Measurements from ENCODE around the gene TRIM17.

Gene TRIM17

DNA sequence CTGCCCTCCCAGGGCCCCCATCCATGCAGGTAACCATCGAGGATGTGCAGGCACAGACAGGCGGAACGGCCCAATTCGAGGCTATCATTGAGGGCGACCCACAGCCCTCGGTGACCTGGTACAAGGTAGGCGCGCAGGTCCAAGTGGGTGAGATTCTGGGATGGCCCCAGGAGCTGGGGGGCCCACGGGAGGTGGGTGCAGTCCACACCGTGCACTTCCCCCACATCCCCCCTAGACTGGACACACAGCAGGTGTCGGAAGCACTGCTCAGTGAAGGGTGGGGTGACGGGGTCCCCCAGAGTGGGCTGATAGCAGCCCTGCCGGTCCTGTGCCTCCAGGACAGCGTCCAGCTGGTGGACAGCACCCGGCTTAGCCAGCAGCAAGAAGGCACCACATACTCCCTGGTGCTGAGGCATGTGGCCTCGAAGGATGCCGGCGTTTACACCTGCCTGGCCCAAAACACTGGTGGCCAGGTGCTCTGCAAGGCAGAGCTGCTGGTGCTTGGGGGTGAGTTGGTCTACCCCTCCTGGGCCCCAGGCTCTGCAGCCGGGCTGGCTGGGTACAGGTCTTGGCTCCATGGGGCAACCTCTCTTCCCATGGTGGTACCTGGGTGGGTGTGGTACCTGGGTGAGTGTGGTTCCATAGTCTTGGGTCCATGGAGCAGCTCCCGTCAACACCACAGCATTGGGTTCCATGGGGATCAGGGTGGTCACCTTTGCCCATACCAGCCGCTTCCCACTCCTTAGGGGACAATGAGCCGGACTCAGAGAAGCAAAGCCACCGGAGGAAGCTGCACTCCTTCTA is 50.4 kb downstream of the TRIM17 start:
- DNase-seq, result no peak

DNA sequence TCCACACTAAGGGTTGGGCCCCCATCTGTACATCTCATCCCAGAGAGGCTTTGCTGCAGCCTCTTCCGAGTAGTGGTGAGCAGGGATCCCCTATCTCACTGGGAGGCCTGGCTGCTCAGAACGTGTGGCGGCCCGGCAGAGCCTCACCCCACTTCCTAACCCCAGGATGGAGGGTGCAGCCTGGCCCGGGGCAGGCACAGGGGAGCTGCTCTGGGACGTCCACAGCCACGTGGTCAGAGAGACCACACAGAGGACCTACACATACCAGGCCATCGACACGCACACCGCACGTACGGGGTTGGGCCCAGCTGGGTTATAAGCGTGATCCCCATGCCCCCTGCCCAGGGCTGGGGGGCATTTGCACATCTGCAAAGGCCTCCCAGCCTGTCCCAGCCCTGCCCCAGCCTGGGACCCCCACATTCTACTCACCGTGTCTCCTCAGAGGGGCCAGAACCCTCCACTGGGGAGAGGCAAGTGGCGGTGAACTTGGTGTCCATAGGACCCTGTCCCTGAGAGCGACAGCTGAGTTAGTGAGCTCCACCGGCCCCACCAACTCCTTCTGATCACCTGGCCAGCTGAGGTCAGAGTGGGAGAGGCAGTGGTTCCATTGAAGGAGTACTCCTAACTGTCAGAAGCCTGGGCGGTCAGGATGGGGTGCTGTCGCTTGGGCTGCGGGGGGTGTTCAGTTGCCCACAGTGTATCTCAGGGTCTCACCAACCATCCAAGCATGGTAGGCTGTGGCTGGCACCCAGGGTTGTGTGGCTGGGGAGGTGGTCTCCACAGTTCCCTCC is 51.2 kb downstream of the TRIM17 start:
- DNase-seq, result no peak

DNA sequence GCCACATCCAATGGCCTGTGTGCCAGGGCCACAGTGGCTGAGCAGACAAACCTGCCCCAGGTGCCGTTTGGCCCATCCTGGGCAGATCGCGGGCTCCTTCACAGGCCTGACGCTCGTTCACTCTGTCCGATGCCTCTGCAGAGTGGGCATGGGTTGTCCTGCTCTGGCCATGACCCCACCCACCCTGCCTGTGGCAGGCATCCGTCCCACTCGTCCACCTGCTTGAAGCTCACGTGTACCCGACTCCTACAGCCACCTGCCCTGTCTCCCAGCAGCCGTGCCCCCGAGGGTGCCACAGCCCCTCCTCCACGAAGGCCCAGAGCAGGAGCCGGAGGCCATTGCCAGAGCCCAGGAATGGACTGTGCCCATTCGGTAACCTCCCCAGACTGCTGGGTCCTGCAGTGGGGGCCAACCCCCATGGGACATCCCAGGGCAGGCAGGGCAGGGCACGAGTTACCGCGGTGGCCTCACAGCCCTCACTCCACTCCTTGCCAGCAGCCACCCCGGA is 51.9 kb downstream of the TRIM17 start:
- no peak for DNase-seq

DNA sequence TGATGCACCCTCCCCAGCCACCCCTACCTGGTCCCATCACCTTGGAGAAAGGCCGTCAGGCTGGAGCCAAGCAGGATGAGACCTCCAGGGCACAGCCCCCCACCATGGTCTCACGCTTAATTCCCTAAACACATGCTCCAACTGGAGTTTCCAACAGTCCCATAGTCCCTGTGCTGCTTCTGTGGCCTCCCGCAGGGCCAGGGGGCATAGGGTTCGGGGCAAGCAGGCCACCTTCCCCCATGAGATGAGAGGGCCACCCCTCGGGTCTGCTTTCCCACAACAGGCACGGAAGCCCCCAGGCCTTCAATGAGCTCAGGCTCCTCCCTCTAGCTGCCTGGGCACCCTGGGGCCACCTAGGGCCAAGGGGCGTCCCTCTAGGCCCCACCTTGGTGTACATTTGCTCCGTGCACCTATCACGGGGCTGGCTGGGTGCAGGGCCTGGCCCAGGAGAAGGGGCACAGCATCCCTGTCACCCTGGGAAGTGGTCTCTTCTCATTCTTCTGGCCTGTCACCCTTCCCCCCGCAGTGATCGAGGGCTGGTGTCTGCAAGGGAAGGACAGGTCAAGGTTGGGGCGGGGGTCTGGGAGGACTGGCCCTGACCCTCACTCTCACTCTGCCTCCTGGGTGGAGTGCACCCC is 52.5 kb downstream of the TRIM17 start:
- no peak for DNase-seq

DNA sequence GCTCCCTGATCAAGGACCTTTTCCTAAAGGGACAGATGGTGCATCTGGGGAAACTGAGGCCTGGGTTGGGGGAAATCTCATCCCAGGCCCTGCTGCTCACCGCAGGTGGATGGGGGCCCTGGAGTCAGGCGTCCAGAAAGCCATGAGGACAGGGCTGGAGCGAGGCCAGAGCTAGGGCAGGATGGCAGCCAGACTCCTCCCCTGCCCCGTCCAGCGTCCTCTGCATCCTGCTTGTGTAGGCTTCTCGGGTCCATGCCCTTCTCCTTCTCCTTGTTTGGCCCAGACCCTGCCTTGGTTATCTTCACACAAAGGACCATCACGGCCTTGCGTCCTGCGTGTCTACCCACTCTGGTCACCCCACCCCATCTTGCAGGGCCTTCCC is 53.0 kb downstream of the TRIM17 start:
- DNase-seq, result no peak

DNA sequence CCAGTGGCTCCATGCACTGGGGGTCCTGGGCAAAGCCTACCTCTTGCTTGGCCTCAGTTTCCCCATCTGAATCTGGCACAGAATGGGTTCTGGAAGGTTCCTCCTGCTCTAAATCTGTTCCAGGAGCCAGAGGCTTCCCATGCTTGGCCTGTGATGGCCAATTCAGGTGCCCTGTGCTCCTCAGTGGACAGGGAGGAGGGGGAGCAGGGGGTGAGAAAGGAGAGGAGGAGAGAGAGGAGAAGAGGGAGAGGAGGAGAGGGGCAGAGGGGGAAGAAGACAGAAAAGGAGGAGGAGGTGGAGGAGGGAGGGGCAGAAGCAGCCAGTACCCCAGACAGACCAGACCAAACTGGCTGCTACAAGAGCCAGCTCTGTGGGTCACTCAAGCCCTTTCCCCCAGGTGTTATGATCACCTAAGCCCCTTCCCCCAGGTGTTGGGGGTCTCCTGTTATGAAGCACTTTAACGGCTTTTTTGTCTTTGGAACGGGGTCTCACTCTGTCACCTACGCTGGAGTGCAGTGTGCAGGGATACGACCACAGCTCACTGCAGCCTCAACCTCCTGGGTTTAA is 53.7 kb downstream of the TRIM17 start:
- DNase-seq, result no peak

DNA sequence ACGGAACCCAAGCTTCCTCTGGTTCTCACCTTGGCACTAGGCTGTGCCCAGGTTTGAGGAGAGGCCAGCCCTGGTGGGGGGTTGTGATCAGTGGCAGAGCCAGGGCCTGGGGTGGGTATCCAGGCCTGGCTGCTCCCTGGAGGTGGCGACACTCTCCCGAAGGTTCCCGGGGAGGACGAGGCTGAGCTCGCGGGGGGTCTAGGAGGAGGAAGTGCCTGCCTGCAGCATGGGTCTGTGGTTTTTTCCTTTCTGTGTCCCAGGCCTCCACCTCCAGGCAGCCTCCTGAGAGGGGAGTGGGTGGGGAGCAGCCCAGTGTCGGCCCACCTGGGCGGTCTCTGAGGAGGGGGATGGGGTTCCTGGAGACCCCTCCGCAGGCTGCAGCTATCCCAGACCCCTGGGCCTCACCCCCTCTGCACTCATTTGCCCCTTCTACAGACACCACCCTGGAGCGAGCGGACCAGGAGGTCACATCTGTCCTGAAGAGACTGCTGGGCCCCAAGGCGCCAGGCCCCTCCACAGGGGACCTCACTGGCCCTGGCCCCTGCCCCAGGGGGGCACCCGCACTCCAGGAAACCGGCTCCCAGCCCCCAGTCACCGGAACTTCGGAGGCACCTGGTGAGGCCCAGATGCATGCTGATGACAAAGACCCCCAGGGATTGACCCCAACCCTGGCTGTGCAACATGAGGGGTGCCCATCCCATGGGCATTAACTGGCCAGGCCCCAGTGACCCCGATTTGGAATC is 54.3 kb downstream of the TRIM17 start:
- no peak for DNase-seq

DNA sequence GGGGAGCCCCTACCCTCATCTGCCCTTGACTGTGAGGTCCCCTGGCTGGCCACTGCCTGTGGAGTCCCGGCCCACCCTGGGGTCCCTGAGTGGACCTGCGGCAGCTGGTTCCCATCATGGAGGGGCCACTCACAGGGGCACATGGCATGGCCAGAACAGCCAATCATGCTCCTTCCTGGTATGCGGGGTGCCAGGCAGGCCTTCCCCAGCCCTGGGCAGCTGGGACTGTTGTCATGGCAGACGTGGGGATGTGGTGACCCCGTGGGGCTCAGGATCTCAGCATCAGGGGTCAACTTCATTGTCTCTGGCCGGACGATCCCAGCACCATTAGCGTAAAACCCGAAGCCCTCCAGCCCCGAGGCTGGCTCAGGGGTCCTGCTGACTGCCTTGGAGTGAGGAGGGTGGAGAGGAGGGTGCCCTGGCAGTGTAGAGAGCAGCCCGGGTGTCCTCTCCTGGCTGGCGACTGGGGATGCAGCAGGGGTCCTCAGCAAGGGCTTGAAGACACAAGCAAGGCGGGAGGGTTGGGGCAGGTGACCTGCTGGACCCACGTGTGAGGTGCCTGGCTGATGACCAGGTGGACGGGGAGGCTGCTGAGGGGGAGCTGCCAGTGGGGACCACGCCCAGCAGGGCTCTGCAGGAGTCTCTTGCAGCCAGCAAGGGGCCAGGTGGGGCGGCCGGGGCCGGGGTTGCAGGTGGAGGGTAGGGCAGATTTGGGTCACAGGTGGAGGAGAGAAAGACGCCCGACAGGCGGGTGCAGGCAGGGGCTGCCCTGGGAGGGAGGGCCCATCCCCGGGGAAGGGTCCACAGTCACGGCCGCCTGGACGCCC is 55.1 kb downstream of the TRIM17 start:
- DNase-seq, result no peak

DNA sequence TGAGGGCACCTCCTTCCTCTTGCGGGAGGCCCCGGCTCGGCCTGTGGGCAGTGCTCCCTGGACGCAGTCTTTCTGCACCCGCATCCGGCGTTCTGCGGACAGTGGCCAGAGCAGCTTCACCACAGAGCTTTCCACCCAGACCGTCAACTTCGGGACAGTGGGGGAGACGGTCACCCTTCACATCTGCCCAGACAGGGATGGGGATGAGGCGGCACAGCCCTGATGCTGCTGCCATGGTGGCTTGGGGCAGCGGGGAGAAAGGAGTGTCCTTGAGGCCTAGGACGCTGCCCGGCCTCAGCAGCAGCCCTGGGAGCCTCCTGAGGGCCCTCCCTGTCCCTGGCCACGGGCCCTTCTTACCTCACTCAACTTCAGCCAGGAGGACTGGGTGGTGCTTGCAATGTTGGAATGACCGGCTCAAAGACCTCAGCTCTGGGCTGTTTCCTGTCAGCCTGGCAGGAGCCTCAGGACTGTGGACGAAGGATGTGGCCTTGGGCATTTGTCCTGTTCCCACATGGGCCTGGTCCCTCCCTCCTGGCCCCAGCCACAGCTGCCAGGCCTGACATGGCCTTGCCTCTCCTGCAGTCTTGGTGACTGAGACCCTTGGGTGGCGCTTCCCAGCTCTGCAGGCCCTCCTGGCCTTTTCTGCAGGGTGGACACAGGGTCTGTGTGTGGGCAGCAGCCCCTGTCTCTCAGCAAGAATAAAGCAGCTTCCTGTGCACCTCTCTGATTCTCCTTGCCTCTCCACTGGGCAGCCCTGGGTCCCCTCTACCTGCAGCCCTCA is 55.9 kb downstream of the TRIM17 start:
- DNase-seq, result no peak

DNA sequence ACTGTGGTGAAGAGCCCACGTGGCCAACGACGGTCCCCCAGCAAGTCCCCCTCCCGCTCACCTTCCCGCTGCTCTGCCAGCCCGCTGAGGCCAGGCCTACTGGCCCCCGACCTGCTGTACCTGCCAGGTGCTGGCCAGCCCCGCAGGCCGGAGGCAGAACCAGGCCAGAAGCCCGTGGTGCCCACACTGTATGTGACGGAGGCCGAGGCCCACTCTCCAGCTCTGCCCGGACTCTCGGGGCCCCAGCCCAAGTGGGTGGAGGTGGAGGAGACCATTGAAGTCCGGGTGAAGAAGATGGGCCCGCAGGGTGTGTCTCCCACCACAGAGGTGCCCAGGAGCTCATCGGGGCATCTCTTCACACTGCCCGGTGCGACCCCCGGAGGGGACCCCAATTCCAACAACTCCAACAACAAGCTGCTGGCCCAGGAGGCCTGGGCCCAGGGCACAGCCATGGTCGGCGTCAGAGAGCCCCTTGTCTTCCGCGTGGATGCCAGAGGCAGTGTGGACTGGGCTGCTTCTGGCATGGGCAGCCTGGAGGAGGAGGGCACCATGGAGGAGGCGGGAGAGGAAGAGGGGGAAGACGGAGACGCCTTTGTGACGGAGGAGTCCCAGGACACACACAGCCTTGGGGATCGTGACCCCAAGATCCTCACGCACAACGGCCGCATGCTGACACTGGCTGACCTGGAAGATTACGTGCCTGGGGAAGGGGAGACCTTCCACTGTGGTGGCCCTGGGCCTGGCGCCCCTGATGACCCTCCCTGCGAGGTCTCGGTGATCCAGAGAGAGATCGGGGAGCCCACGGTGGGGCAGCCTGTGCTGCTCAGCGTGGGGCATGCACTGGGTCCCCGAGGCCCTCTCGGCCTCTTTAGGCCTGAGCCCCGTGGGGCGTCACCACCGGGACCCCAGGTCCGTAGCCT is 56.8 kb downstream of the TRIM17 start:
- DNase-seq, result no peak

DNA sequence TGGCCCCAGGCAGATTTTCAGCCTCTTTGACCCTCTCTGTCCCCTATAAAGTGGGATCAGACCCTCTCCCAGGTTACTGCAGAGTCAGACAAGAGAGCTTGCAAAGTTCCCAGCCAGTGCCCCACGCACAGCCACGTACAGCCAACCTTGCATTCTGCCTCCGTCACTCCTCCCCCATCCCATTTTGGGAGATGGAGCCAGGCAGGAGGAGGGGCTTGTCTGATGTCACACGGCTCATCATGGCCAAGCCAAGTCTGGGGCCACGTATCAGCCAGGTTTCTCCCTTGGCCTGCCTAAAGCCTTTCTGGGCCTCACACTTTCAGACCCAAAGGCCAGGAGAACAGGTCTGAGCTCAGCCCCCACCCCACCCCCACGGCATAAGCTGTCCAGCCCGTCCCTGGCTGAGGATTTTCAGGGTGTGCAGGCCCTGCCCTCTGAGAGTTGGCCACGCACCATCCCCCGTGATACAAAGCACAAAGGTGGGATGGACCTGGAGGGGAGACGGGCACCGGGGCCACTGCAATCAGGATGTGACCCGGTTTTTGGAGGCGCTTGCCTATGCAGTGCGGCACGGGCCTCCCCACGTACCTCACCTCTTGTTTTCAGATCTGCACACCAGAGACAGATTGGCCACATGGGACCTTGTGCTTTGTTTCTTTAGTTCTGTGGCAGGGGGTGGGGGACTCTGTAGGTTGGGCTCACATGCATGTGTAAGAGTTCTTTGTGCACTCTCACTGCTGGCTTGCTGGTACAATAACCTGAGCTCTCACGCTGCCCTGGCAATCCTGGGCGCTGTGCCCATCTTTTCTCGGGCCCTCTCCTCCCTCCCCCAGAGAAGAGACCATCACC is 57.7 kb downstream of the TRIM17 start:
- DNase-seq, result no peak

DNA sequence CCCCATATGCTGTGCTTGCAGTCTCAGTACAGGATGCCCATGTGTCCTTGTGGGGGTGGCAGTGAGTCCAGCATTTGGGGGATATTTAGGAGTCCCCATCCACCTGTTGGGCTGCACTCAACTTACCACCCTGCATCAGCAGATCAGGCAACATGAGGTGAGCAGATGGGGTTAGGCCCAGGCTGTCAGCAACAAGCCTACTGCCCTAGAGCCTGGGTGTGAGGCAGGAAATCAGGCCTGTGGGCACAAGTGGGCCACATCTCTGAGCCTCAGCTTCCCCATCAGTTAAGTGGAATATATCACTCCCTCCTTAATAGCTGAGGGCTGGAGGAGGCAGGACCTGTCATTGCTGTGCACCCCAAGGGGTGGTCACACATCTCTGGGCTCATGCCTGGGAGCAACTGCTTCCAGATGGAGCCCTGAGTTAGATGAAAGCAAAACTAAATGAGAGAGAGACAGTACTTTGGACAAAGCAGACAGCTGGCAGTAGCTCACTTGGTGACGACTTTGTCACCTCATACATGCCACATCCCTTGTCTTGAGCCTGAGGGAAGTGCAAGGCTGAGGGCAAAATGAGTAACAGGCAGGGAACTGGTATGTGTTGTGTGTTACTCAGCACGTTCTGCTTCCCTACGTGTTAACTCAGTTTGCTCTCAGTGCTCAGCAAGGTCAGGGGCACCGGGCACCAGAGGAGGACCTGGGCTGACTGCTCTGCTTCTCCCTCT is 58.5 kb downstream of the TRIM17 start:
- no peak for DNase-seq

Data from activated T-cell treated with anti-CD3 and anti-CD28 coated beads, Interleukin-2, amount 50 U/mL, for 48 hours (primary cell).